HepG2 (cell line): Measurements from ENCODE around the gene CCDC174. TPM values are rescaled to one million over a fixed set of nuclear protein-coding genes. Genes with fewer than 3 reads are reported as not detected.

Experiments used
- ATAC-seq: fragments of 200-7000 bp; cut with Tn5 transposase; 3 replicates; pipeline ENCODE4 v1.9.1; 2020; ENCODE audit warnings: mild to moderate bottlenecking, moderate library complexity
- BruUV-seq: library from RNA; stranded (reverse); fragments of 400-500 nt; replicated peaks from 2 replicates; lab custom pipeline; 2021; lab: Mats Ljungman, UMichigan
- CTCF ChIA-PET: fragments of 300-600 bp; formaldehyde crosslinking; extraction: SDS; loops from one replicate; lab custom pipeline; 2021; ENCODE audit warnings: low total read pairs, inconsistent platforms, low intra/inter-chr PET ratio; lab: Yijun Ruan, JAX
- POLR2A ChIA-PET: fragments of 350-600 bp; sonication (Branson Sonifier 250); formaldehyde crosslinking; loops from one replicate; lab custom pipeline; 2020; ENCODE audit warnings: antibody characterized with exemption, inconsistent platforms; lab: Yijun Ruan, JAX
- DNase-seq: peaks from one replicate; pipeline ENCODE4 v3.0.0-alpha.2; 2015; ENCODE audit warnings: low spot score
- FAIRE-seq: peaks from 3 replicates; lab custom pipeline; 2011; peaks lifted over from hg19 to GRCh38; lab: Jason Lieb, UNC
- H2AFZ ChIP-seq: one replicate; pipeline ENCODE4 v1.6.1; 2011; ENCODE audit warnings: low read length, inconsistent platforms
- H3K27ac ChIP-seq: fragments of 300-600 bp; 3 replicates; pipeline ENCODE4 v1.8.0; 2011; ENCODE audit warnings: mixed run types, mild to moderate bottlenecking, mixed read lengths, low read length, inconsistent platforms; ENCODE audit not compliant: insufficient read depth; ENCODE audit errors: extremely low read length
- H3K27me3 ChIP-seq, 2 experiments: fragments of 200-600 bp in 1 of 2; 2 replicates in 1 of 2; 3 replicates in 1 of 2; pipeline versions ENCODE4 v1.6.0 to v1.8.0; 2011; ENCODE audit warnings: low read length in 2 of 2, mild to moderate bottlenecking in 2 of 2, moderate library complexity in 2 of 2, inconsistent platforms in 1 of 2; ENCODE audit not compliant: insufficient read depth in 2 of 2, control insufficient read depth in 1 of 2
- H3K36me3 ChIP-seq, 2 experiments: fragments of 200-600 bp in 1 of 2; replicated peaks in 1 of 2; 2 replicates in 1 of 2; 3 replicates in 1 of 2; pipeline versions ENCODE4 v1.5.1 to v1.8.0; 2011; ENCODE audit warnings: low read length in 2 of 2, inconsistent platforms in 1 of 2; ENCODE audit not compliant: insufficient read depth in 2 of 2, control insufficient read depth in 1 of 2
- H3K4me1 ChIP-seq: 2 replicates; pipeline ENCODE4 v1.5.1; 2012; ENCODE audit warnings: low read length, inconsistent platforms; ENCODE audit not compliant: insufficient read depth
- H3K4me2 ChIP-seq: 2 replicates; pipeline ENCODE4 v1.6.0; 2011; ENCODE audit warnings: low read depth, low read length, inconsistent platforms
- H3K4me3 ChIP-seq, 3 experiments: fragments of 200-600 bp in 1 of 3; sonication (generic), shearing (Covaris generic) in 1 of 3; replicated peaks in 1 of 3; 2 replicates each; pipeline ENCODE4 v1.5.1; 2011 to 2016; ENCODE audit warnings: low read length in 3 of 3, inconsistent platforms in 2 of 3, low read depth in 2 of 3, mild to moderate bottlenecking in 2 of 3, control low read depth in 1 of 3, mixed read lengths in 1 of 3; ENCODE audit not compliant: insufficient read depth in 1 of 3
- H3K79me2 ChIP-seq: one replicate; pipeline ENCODE4 v1.6.1; 2011; ENCODE audit warnings: low read length, inconsistent platforms; ENCODE audit not compliant: insufficient read depth
- H3K9ac ChIP-seq: 2 replicates; pipeline ENCODE4 v1.6.0; 2011; ENCODE audit warnings: mild to moderate bottlenecking, low read depth, low read length, inconsistent platforms; ENCODE audit not compliant: insufficient read depth
- H3K9me3 ChIP-seq: 2 replicates; pipeline ENCODE4 v1.5.1; 2012; ENCODE audit warnings: mild to moderate bottlenecking, low read length
- H4K20me1 ChIP-seq: 2 replicates; pipeline ENCODE4 v1.6.0; 2011; ENCODE audit warnings: inconsistent platforms, mild to moderate bottlenecking, low read length, moderate library complexity; ENCODE audit not compliant: insufficient read depth
- JUND ChIP-seq: sonication (generic); formaldehyde crosslinking; IDR thresholded peaks from 2 replicates; pipeline ENCODE4 v1.8.0; 2022; ENCODE audit warnings: mild to moderate bottlenecking, missing genetic modification reagents
- SALL2 ChIP-seq: sonication (generic); formaldehyde crosslinking; IDR thresholded peaks from 2 replicates; pipeline ENCODE4 v1.8.1; 2023; ENCODE audit warnings: mild to moderate bottlenecking, missing genetic modification reagents, inconsistent platforms
- ZBTB42 ChIP-seq: sonication (generic); formaldehyde crosslinking; IDR thresholded peaks from 2 replicates; pipeline ENCODE4 v1.5.0; 2020; ENCODE audit warnings: mild to moderate bottlenecking, missing genetic modification reagents
- ZIK1 ChIP-seq: sonication (generic); formaldehyde crosslinking; IDR thresholded peaks from 2 replicates; pipeline ENCODE4 v1.5.0; 2020; ENCODE audit warnings: mild to moderate bottlenecking, low read depth, missing genetic modification reagents, borderline replicate concordance
- ZNF350 ChIP-seq: sonication (generic); formaldehyde crosslinking; IDR thresholded peaks from 2 replicates; pipeline ENCODE4 v1.4.0; 2020; ENCODE audit warnings: mild to moderate bottlenecking, low read depth, missing genetic modification reagents, borderline replicate concordance
- ZNF614 ChIP-seq: IDR thresholded peaks from 2 replicates; pipeline ENCODE4 v1.6.1; 2018; ENCODE audit warnings: missing biosample characterization, missing genetic modification reagents, inconsistent platforms, borderline replicate concordance
- ZNF878 ChIP-seq: sonication (generic); formaldehyde crosslinking; IDR thresholded peaks from 2 replicates; pipeline ENCODE4 v1.8.1; 2023; ENCODE audit warnings: mild to moderate bottlenecking, missing genetic modification reagents, moderate library complexity
- WGBS: methylation state at CpG from one replicate; pipeline ENCODE4 v1.1.6; 2017; ENCODE audit warnings: low lambda C conversion rate; 5-methylcytosine and 5-hydroxymethylcytosine counted together
- in situ Hi-C: cut with HindIII; loops from 2 replicates; pipeline ENCODE4 v1.10.0; 2017; ENCODE audit warnings: low pct_unique_long_range_greater_than_20kb; ENCODE audit not compliant: extremely low pct_ligation_motif_present
- intact Hi-C: fragments of 100-400 bp; cut with micrococcal nuclease; formaldehyde crosslinking; loops from one replicate; pipeline ENCODE4 v1.10.0; 2022; ENCODE audit not compliant: unreplicated experiment
- polyA plus RNA-seq, 8 experiments: library from polyadenylated mRNA; depleted of rRNA in 3 of 8; stranded (reverse) in 7 of 8; unstranded in 1 of 8; fragments of >200 nt; fragmentation: Illumina TruSeq in 4 of 8; extraction: Trizol in 4 of 8; gene quantifications; 2 replicates each; pipeline versions ENCODE4 v1.2.1 to v1.2.3, GENCODE V29; 2011 to 2016; ENCODE audit warnings: low read depth in 4 of 8, missing spikeins in 1 of 8, mixed read lengths in 1 of 8; ENCODE audit not compliant: insufficient read depth in 1 of 8
- total RNA-seq, 5 experiments: library from RNA; depleted of rRNA; stranded (reverse); fragments of >200 nt; fragmentation: Illumina TruSeq; extraction: Trizol; gene quantifications; 2 replicates each; pipeline ENCODE4 v1.2.3, GENCODE V29; 2016; ENCODE audit warnings: low read depth in 1 of 5
- TF ChIP-seq, protein P1 (sequence below): sonication (generic); formaldehyde crosslinking; IDR thresholded peaks from 2 replicates; pipeline ENCODE4 v1.4.0; 2020; ENCODE audit warnings: mild to moderate bottlenecking, missing genetic modification reagents

Gene CCDC174
- total and polyA plus RNA-seq, 2 of the 13 experiments (the other 11 are each of a cell fraction or from before 2014, with no cell fraction given), result 5.4 to 11.0 TPM

DNA sequence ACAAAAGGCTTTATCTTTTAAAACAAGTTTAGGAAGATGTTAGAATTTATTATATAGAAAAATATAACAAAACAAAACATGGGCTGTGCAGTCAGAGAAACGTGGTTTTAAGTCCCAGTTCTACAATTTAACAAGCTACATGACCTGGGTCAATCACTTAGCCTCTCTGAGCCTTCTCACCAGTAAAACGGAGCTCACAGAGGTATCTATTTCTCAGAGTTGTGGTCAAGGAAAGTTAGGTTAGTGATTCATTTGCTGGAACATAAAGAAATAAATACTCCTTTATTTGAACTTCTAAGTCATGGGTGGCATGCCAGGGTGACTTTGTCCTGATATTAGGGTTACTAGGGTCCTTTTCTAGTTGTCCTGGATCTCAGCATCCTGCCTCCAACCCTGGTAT is 10.8 kb upstream of the CCDC174 start:
- BruUV-seq, result no TSS peak
- Histone ChIP-seq H3K9me3 (no peaks in the 10 kb centered on the region), H3K36me3 (no peaks in the 10 kb centered on the region), H4K20me1 (no peaks in the 10 kb centered on the region), H3K4me2 (no peak overlapping the region), H2AFZ (no peak overlapping the region), H3K4me1 (no peaks in the 10 kb centered on the region), H3K27me3 (peaks cover 0 to 18% of the 10 kb centered on the region in 2 experiments; a peak in 2 of 5 replicates), H3K4me3 (no peak overlapping the region), H3K79me2 (no peaks in the 10 kb centered on the region), H3K9ac (no peak overlapping the region), H3K27ac (no peak overlapping the region)
- in situ Hi-C loops, result no loop called here
- POLR2A ChIA-PET, result no interaction called here
- 0% methylated on average over 2 of the region's 2 CpGs for WGBS
- no peak for FAIRE-seq
- CTCF ChIA-PET, result no interaction called here
- TF ChIP-seq ZNF350 (CRISPR knock-in tag) (no peak), SALL2 (CRISPR knock-in tag) (no peak), ZIK1 (no peak), ZNF614 (CRISPR knock-in tag) (no peak), JUND (CRISPR knock-in tag) (no peak), ZBTB42 (CRISPR knock-in tag) (no peak), ZNF878 (CRISPR knock-in tag) (no peak)
- TF ChIP-seq, protein P1, sequence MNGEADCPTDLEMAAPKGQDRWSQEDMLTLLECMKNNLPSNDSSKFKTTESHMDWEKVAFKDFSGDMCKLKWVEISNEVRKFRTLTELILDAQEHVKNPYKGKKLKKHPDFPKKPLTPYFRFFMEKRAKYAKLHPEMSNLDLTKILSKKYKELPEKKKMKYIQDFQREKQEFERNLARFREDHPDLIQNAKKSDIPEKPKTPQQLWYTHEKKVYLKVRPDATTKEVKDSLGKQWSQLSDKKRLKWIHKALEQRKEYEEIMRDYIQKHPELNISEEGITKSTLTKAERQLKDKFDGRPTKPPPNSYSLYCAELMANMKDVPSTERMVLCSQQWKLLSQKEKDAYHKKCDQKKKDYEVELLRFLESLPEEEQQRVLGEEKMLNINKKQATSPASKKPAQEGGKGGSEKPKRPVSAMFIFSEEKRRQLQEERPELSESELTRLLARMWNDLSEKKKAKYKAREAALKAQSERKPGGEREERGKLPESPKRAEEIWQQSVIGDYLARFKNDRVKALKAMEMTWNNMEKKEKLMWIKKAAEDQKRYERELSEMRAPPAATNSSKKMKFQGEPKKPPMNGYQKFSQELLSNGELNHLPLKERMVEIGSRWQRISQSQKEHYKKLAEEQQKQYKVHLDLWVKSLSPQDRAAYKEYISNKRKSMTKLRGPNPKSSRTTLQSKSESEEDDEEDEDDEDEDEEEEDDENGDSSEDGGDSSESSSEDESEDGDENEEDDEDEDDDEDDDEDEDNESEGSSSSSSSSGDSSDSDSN (CRISPR knock-in tag), result no peak
- intact Hi-C loops, result no loop called here
- no peak for DNase-seq
- ATAC-seq, result no peak
